WTC11 (cell line): ENCODE measurements around the gene CFAP300.

Source experiments
- CBFB ChIP-seq: sonication (generic); formaldehyde crosslinking; IDR thresholded peaks from 2 replicates; pipeline ENCODE4 v1.8.1; 2022; ENCODE audit warnings: mild to moderate bottlenecking, low read depth, missing genetic modification reagents
- CREB1 ChIP-seq: sonication (generic); formaldehyde crosslinking; IDR thresholded peaks from 2 replicates; pipeline ENCODE4 v1.8.0; 2023; ENCODE audit warnings: mild to moderate bottlenecking, missing genetic modification reagents
- JAZF1 ChIP-seq: fragments of 250-450 bp; sonication (Bioruptor Pico); IDR thresholded peaks from 2 replicates; pipeline ENCODE4 v1.9.0; 2021; ENCODE audit warnings: moderate library complexity, mild to moderate bottlenecking, inconsistent platforms
- MYBL2 ChIP-seq: sonication (generic); formaldehyde crosslinking; IDR thresholded peaks from 2 replicates; pipeline ENCODE4 v1.8.1; 2023; ENCODE audit warnings: mild to moderate bottlenecking, moderate library complexity, missing genetic modification reagents
- SP1 ChIP-seq: sonication (generic); formaldehyde crosslinking; conservative IDR thresholded peaks from 2 replicates; pipeline ENCODE4 v1.8.1; 2022; ENCODE audit warnings: missing genetic modification reagents
- TF ChIP-seq, protein P1 (sequence below): sonication (generic); formaldehyde crosslinking; IDR thresholded peaks from 2 replicates; pipeline ENCODE4 v1.8.0; 2022; ENCODE audit warnings: mild to moderate bottlenecking, missing genetic modification reagents
- TF ChIP-seq, protein P2 (sequence below): sonication (generic); formaldehyde crosslinking; IDR thresholded peaks from 2 replicates; pipeline ENCODE4 v1.8.1; 2023; ENCODE audit warnings: mild to moderate bottlenecking, moderate library complexity, missing genetic modification reagents
- TF ChIP-seq, protein P3 (sequence below): fragments of 200-600 bp; IDR thresholded peaks from 2 replicates; pipeline ENCODE4 v1.8.0; 2022; ENCODE audit warnings: antibody characterized with exemption
- TF ChIP-seq, protein P4 (sequence below): sonication (generic); formaldehyde crosslinking; IDR thresholded peaks from 2 replicates; pipeline ENCODE4 v1.8.1; 2023; ENCODE audit warnings: mild to moderate bottlenecking, missing genetic modification reagents, moderate library complexity
- TF ChIP-seq, protein P5 (sequence below): sonication (generic); formaldehyde crosslinking; IDR thresholded peaks from 2 replicates; pipeline ENCODE4 v1.8.1; 2023; ENCODE audit warnings: mild to moderate bottlenecking, missing genetic modification reagents

DNA sequence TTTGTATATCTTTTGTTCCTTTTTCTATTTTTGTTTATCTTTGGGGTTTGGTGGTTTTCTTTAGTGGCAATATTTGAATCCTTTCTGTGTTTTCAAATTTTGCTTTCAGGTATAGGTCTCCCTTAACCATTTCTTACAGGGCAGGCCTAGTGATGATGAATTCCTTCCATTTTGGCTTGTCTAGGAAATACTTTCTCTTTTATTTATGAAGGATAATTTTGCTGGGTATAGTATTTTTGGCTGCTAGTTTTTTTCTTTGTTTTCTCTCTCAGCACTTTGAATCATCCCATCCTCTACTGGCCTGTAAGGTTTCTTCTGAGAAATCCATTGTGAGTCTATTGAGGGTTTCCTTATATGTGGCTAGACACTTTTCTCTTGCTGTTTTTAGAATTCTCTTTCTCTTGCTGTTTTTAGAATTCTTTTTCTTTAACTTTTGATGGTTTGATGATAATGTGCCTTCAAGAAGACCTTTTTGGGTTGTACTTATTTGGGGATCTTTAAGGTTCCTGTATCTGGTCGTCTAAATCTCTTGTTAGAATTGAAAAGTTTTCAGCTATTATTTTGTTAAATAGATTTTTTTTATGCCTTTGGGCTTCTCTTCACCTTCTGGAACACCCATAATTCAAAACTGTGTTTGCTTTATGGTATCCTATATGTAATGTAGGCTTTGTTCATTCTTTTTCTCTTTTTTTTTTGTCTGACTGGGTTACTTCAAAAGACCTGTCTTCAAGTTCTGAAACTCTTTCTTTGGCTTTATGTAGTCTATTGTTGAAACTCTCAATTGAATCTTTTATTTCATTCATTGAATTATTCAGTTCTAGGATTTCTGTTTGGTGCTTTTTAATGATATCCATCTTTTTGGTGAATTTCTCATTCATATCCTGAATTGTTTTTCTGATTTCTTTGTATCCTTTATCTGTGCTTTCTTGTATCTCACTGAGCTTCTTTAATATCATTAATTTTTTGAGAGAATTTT, 24.5 kb downstream of the CFAP300 start:
- TF ChIP-seq, protein P1, sequence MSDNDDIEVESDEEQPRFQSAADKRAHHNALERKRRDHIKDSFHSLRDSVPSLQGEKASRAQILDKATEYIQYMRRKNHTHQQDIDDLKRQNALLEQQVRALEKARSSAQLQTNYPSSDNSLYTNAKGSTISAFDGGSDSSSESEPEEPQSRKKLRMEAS, result no peak
- TF ChIP-seq, protein P2, sequence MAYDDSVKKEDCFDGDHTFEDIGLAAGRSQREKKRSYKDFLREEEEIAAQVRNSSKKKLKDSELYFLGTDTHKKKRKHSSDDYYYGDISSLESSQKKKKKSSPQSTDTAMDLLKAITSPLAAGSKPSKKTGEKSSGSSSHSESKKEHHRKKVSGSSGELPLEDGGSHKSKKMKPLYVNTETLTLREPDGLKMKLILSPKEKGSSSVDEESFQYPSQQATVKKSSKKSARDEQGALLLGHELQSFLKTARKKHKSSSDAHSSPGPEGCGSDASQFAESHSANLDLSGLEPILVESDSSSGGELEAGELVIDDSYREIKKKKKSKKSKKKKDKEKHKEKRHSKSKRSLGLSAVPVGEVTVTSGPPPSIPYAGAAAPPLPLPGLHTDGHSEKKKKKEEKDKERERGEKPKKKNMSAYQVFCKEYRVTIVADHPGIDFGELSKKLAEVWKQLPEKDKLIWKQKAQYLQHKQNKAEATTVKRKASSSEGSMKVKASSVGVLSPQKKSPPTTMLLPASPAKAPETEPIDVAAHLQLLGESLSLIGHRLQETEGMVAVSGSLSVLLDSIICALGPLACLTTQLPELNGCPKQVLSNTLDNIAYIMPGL (CRISPR knock-in tag), result no peak
- TF ChIP-seq, protein P3, sequence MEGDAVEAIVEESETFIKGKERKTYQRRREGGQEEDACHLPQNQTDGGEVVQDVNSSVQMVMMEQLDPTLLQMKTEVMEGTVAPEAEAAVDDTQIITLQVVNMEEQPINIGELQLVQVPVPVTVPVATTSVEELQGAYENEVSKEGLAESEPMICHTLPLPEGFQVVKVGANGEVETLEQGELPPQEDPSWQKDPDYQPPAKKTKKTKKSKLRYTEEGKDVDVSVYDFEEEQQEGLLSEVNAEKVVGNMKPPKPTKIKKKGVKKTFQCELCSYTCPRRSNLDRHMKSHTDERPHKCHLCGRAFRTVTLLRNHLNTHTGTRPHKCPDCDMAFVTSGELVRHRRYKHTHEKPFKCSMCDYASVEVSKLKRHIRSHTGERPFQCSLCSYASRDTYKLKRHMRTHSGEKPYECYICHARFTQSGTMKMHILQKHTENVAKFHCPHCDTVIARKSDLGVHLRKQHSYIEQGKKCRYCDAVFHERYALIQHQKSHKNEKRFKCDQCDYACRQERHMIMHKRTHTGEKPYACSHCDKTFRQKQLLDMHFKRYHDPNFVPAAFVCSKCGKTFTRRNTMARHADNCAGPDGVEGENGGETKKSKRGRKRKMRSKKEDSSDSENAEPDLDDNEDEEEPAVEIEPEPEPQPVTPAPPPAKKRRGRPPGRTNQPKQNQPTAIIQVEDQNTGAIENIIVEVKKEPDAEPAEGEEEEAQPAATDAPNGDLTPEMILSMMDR, result no peak
- TF ChIP-seq, protein P4, sequence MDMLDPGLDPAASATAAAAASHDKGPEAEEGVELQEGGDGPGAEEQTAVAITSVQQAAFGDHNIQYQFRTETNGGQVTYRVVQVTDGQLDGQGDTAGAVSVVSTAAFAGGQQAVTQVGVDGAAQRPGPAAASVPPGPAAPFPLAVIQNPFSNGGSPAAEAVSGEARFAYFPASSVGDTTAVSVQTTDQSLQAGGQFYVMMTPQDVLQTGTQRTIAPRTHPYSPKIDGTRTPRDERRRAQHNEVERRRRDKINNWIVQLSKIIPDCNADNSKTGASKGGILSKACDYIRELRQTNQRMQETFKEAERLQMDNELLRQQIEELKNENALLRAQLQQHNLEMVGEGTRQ (CRISPR knock-in tag), result no peak
- TF ChIP-seq CREB1 (CRISPR knock-in tag) (no peak), CBFB (CRISPR knock-in tag) (no peak), JAZF1 (CRISPR knock-in tag) (no peak), MYBL2 (CRISPR knock-in tag) (no peak), SP1 (no peak)
- TF ChIP-seq, protein P5, sequence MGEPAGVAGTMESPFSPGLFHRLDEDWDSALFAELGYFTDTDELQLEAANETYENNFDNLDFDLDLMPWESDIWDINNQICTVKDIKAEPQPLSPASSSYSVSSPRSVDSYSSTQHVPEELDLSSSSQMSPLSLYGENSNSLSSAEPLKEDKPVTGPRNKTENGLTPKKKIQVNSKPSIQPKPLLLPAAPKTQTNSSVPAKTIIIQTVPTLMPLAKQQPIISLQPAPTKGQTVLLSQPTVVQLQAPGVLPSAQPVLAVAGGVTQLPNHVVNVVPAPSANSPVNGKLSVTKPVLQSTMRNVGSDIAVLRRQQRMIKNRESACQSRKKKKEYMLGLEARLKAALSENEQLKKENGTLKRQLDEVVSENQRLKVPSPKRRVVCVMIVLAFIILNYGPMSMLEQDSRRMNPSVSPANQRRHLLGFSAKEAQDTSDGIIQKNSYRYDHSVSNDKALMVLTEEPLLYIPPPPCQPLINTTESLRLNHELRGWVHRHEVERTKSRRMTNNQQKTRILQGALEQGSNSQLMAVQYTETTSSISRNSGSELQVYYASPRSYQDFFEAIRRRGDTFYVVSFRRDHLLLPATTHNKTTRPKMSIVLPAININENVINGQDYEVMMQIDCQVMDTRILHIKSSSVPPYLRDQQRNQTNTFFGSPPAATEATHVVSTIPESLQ (CRISPR knock-in tag), result no peak
